ENCODE data around the gene A4GNT.

The A4GNT gene

GRCh38 chr3:138078096-138078495 is 54.1 kb downstream of the A4GNT start:
- no peak for DNase-seq

Measured in NCI-H510A (cell line).